ENCODE results near the gene TENM4.
"Not testable (repeated sequence)": the region's sequence is repeated elsewhere in the genome, so short reads cannot be mapped to it uniquely, and the experiment has no call there.

Gene TENM4

GRCh38 chr11:79241205-79241851 is 199.5 kb downstream of the TENM4 start:
- H3K4me1 ChIP-seq, result no peaks in the 10 kb centered on the region

DNA sequence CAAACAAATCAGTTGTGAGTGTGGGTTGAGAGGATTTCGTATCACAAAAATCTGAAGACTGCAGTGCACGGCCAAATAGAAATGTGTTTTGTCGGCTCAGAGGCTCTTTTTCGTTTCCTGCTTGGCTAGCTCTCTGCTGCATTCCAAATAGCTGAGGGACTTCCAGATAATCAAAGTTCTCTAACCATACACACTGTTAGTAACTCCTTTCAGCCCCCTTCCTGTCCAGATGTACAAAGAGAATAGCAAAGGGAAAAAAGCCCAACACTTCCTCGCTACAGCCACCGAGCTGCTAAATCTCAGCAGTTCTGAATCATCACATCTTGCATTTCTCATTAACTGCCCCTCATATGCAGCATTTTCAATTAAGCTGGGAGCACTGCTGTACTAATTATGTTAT is 203.1 kb downstream of the TENM4 start:
- no peak for DNase-seq (ENCODE audit: low spot score in 2 of 2)
- Histone ChIP-seq H3K4me1 (peaks cover 5% of the 10 kb centered on the region), H3K36me3 (replicated peaks) (no peaks in the 10 kb centered on the region), H3K4me3 (no peak overlapping the region), H3K9me3 (no peaks in the 10 kb centered on the region), H3K27me3 (ENCODE audit: low read depth) (no peaks in the 10 kb centered on the region)
- in situ Hi-C loops (cut with MboI; ENCODE audit: low sequenced_read_pairs), result no loop called here

More at GRCh38 chr11:79241205-79241851, 199.5 kb downstream of the TENM4 start:
- in situ Hi-C loops (cut with MboI; ENCODE audit: low sequenced_read_pairs), result no loop called here
- no peaks in the 10 kb centered on the region for H3K27me3 ChIP-seq (ENCODE audit: low read depth)
- H3K9me3 ChIP-seq, result no peaks in the 10 kb centered on the region
- H3K36me3 ChIP-seq (replicated peaks), result no peaks in the 10 kb centered on the region
- H3K4me3 ChIP-seq, result no peak overlapping the region
- no peak for DNase-seq (ENCODE audit: low spot score in 2 of 2)

DNA sequence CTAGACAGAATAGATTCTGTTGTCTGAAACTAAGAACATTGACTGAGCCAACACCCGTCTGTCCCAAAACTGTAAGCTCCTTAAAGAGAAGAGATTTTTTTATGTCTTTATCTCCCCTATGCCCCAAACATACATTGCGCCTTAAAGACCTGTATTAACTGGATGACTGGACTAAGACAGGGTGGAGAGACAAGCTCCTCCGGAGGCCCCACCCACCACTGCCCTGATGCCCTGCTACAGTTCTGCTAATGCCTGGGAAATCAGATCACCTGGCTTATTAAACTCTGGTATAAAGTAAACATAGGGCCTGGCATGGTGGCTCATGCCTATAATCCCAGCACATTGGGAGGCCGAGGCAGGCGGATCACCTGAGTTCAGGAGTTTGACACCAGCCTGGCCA is 203.7 kb downstream of the TENM4 start:
- Histone ChIP-seq H3K27me3 (ENCODE audit: low read depth) (no peaks in the 10 kb centered on the region), H3K4me3 (no peak overlapping the region), H3K36me3 (replicated peaks) (no peaks in the 10 kb centered on the region), H3K9me3 (no peaks in the 10 kb centered on the region), H3K4me1 (peaks cover 5% of the 10 kb centered on the region)
- in situ Hi-C loops (cut with MboI; ENCODE audit: low sequenced_read_pairs), result no loop called here
- DNase-seq (ENCODE audit: low spot score in 2 of 2), result no peak

- Histone ChIP-seq H3K4me1 (peaks cover 5% of the 10 kb centered on the region), H3K4me3 (no peak overlapping the region), H3K27me3 (ENCODE audit: low read depth) (no peaks in the 10 kb centered on the region), H3K9me3 (no peaks in the 10 kb centered on the region), H3K36me3 (replicated peaks) (no peaks in the 10 kb centered on the region)
- no peak for DNase-seq (ENCODE audit: low spot score in 2 of 2)
- in situ Hi-C loops (cut with MboI; ENCODE audit: low sequenced_read_pairs), result no loop called here
Observed at GRCh38 chr11:79236541-79236971, 204.3 kb downstream of the TENM4 start.

DNA sequence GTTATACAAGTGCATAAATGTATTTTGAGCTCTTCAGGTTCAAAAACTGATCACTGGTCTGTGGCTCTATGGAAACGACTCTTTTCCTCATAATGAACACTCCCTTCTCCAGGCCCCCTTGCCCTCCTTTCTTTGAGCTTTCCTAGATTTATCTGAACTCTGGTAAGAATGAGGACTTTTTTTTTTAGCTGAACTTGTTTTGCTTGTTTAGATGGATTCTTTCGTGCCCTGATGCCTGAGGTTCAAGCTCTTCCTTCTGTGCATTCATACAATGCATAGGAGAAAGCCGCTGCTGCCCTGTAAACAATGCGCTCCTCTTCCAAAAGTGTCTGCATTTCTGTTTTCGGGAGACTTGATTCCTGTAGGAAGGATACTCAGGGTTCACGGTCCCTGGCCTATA is 205.1 kb downstream of the TENM4 start:
- Histone ChIP-seq H3K36me3 (replicated peaks) (no peaks in the 10 kb centered on the region), H3K4me3 (no peak overlapping the region), H3K4me1 (peaks cover 5% of the 10 kb centered on the region), H3K27me3 (ENCODE audit: low read depth) (no peaks in the 10 kb centered on the region), H3K9me3 (no peaks in the 10 kb centered on the region)
- no peak for DNase-seq (ENCODE audit: low spot score in 2 of 2)
- in situ Hi-C loops (cut with MboI; ENCODE audit: low sequenced_read_pairs), result no loop called here

GRCh38 chr11:79232346-79232745 is 208.5 kb downstream of the TENM4 start:
- H3K36me3 ChIP-seq (replicated peaks), result no peaks in the 10 kb centered on the region
- DNase-seq (ENCODE audit: low spot score in 2 of 2), result no peak
- H3K4me3 ChIP-seq, result no peak overlapping the region
- no peaks in the 10 kb centered on the region for H3K9me3 ChIP-seq
- H3K27me3 ChIP-seq (ENCODE audit: low read depth), result no peaks in the 10 kb centered on the region
- in situ Hi-C loops (cut with MboI; ENCODE audit: low sequenced_read_pairs), result no loop called here
- H3K4me1 ChIP-seq, result peaks cover 5% of the 10 kb centered on the region

DNA sequence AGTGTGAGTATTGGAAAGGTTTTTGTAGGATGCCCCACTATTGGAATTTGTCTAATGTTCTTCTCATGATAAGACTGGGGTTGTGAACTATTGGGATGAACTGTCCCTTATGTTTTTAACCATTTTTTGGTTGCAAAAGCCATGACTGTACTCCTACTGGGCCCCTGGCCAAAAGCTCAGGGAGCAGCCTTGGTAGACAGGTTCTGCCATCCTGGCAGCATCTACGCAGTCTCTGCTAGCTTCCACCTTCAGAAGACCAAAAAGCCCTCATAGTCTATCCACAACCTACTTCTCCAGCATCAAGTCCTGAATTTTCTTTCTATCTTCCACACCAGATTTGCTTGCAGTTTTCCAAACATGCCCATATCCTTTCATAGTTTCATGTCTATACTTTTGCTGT is 211.8 kb downstream of the TENM4 start:
- DNase-seq (ENCODE audit: low spot score in 2 of 2), result no peak
- Histone ChIP-seq H3K27me3 (ENCODE audit: low read depth) (no peaks in the 10 kb centered on the region), H3K4me3 (no peak overlapping the region), H3K4me1 (peaks cover 1% of the 10 kb centered on the region), H3K36me3 (replicated peaks) (no peaks in the 10 kb centered on the region), H3K9me3 (no peaks in the 10 kb centered on the region)
- in situ Hi-C loops (cut with MboI; ENCODE audit: low sequenced_read_pairs), result no loop called here

DNA sequence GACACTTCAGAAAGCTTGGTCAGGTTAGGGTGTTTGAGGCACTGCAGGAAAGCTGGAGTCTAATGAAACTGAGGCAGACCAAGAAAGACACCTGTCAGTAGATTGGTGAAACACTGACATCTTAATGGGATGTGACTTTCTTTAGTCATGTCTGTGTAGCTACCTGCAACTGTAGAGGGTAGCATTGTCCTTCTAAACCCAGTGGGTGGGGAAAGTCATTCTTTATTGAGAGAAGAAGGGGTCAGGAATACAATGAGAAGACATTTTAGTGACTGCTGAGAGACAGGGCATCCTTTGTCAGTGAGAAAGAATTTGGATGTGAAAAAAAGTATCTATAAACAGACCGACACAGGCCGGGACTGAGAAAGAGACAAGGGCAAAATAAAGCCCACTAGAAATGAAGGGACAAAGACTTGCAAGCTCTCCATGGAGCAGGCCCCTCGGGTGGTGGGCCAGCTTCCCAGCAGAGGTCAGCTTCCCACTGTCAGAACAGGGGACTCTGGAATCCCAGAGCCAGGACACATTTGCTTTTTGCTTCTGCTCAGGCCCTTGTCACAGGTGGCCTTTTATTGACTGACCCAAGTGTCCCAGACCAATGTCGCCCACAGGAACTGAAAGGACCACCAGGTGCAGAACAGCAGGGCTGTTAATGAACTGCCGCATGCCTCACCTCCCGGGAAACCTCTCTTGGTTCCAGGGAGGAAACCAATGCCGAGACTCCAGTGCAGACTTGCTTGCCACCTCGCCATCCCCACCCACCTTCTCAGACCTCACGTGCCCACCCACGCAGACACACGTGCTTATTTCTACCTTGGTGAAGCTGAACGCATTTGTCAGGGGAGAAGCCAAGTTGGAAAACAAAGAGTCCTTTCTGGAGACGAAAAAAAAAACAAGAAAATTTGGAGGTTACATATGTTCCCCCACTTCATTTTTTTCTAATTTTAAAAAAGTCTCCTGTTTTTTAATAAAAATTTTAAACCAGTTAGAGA is 212.8 kb downstream of the TENM4 start:
- DNase-seq (ENCODE audit: low spot score in 2 of 2), result no peak
- Histone ChIP-seq H3K27me3 (ENCODE audit: low read depth) (no peaks in the 10 kb centered on the region), H3K4me3 (no peak overlapping the region), H3K36me3 (replicated peaks) (no peaks in the 10 kb centered on the region), H3K9me3 (no peaks in the 10 kb centered on the region), H3K4me1 (no peaks in the 10 kb centered on the region)
- in situ Hi-C loops (cut with MboI; ENCODE audit: low sequenced_read_pairs), result no loop called here

DNA sequence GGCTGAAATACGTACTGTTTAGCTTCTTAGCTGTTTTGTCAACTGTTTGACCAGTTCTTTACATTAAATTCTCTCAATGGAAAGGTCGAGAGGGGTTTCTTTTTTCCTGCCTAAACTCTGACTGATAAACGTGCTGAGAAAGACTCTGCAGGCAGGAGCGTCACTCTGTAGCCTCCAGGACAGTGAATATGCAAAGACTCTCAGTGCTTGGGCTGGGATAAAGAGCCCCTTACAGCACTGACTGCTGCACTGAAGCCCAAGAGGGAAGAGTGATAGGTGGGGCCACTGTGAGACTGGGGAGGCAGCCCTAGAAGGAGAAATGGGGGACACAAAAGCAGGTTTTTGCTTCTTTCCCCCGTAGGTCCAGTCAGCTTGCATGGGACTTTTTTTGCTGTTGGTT is 213.5 kb downstream of the TENM4 start:
- in situ Hi-C loops (cut with MboI; ENCODE audit: low sequenced_read_pairs), result no loop called here

DNA sequence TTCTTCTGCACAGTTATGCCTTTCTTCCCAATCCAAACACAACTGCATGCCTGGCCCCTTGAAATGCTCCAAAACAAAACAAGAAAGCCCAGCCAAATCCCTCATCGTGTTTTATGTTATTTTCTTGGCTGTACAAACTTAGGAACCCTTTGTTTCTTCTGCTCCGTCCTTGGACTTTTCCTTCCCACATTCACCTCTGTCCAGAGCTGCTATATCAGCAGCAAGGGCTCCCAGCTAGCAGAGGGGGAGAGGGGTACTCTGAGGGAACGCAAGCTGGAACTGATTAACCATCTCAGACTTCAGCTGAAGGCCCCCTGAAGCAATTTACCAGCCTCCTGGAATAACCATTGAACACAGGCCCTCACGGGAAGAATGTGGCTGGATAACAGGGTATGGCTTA is 214.7 kb downstream of the TENM4 start:
- H3K9me3 ChIP-seq, result no peaks in the 10 kb centered on the region
- H3K4me3 ChIP-seq, result no peak overlapping the region
- no peaks in the 10 kb centered on the region for H3K27me3 ChIP-seq (ENCODE audit: low read depth)
- in situ Hi-C loops (cut with MboI; ENCODE audit: low sequenced_read_pairs), result no loop called here
- no peaks in the 10 kb centered on the region for H3K4me1 ChIP-seq
- no peaks in the 10 kb centered on the region for H3K36me3 ChIP-seq (replicated peaks)
- no peak for DNase-seq (ENCODE audit: low spot score in 2 of 2)

More for the DNA sequence above, 213.5 kb downstream of the TENM4 start:
- H3K27me3 ChIP-seq (ENCODE audit: low read depth), result no peaks in the 10 kb centered on the region
- no peak overlapping the region for H3K4me3 ChIP-seq
- H3K4me1 ChIP-seq, result no peaks in the 10 kb centered on the region
- H3K36me3 ChIP-seq (replicated peaks), result no peaks in the 10 kb centered on the region
- no peaks in the 10 kb centered on the region for H3K9me3 ChIP-seq
- DNase-seq (ENCODE audit: low spot score in 2 of 2), result no peak

DNA sequence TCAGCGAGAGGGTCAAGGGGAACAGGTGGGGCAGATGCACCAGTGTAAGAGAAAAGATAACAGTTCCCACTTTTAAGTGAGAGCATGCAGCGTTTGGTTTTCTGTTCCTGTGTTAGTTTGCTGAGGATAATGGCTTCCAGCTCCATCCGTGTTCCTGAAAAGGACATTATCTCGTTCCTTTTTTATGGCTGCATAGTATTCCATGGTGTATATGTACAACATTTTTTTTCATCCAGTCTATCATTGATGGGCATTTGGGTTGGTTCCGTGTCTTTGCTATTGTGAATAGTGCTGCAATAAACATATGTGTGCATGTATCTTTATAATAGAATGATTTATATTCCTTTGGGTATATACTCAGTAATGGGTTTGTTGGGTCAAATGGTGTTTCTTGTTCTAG is 218.7 kb downstream of the TENM4 start:
- H3K4me3 ChIP-seq; in situ Hi-C loops (cut with MboI; ENCODE audit: low sequenced_read_pairs); H3K36me3 ChIP-seq (replicated peaks); DNase-seq (ENCODE audit: low spot score in 2 of 2); H3K4me1 ChIP-seq; H3K27me3 ChIP-seq (ENCODE audit: low read depth); H3K9me3 ChIP-seq: not testable (repeated sequence)

DNA sequence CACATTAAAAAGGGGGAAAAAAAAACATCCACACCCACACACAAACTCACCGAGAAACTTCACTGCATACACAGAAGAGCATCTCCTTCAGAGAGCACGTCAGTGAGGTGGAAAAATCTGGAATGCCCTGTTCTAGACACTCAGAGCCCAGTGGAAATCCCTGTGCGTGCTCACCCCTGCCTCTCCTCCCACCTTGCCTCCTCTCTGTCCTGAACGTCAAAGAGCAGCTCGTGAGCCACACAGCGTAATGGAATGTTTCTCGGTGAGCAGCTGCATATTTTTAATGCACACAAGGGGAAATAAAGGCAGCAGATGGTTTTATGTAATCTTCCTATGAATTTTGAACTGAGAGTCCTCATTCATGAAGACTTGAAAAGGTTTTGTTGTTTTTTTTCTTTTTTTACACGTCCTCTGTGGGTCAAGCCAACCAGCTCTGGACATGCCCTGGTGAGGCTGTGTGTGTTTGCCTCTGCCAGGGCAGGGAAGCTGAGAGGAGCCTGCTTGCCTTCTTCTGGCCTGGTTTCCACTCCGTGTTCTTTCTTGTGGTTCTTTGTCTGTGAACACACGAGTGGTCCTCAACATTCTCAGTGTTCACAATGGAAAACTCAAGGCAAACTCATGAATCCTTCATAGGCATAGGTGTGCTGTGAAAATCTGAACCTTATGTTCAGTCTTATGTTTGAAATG is 219.2 kb downstream of the TENM4 start:
- Histone ChIP-seq H3K4me3 (no peak overlapping the region), H3K9me3 (no peaks in the 10 kb centered on the region), H3K4me1 (no peaks in the 10 kb centered on the region), H3K36me3 (replicated peaks) (no peaks in the 10 kb centered on the region), H3K27me3 (ENCODE audit: low read depth) (no peaks in the 10 kb centered on the region)
- DNase-seq (ENCODE audit: low spot score in 2 of 2), result no peak
- in situ Hi-C loops (cut with MboI; ENCODE audit: low sequenced_read_pairs), result no loop called here

GRCh38 chr11:79220171-79220570 is 220.7 kb downstream of the TENM4 start:
- H3K4me1 ChIP-seq, result no peaks in the 10 kb centered on the region
- no peaks in the 10 kb centered on the region for H3K9me3 ChIP-seq
- no peaks in the 10 kb centered on the region for H3K36me3 ChIP-seq (replicated peaks)
- no peak for DNase-seq (ENCODE audit: low spot score in 2 of 2)
- no peaks in the 10 kb centered on the region for H3K27me3 ChIP-seq (ENCODE audit: low read depth)
- in situ Hi-C loops (cut with MboI; ENCODE audit: low sequenced_read_pairs), result no loop called here
- H3K4me3 ChIP-seq, result no peak overlapping the region

Measured in HAP-1 (cell line).